HG03460 (cell line): ENCODE measurements around the gene PXDC1.
"Not testable (repeated sequence)": the region's sequence is repeated elsewhere in the genome, so short reads cannot be mapped to it uniquely, and the experiment has no call there.

ENCODE experiments used
- ATAC-seq: cut with Tn5 transposase; IDR thresholded peaks from one replicate; pipeline ENCODE4 v1.9.1; 2021; ENCODE audit not compliant: unreplicated experiment

The PXDC1 gene

DNA sequence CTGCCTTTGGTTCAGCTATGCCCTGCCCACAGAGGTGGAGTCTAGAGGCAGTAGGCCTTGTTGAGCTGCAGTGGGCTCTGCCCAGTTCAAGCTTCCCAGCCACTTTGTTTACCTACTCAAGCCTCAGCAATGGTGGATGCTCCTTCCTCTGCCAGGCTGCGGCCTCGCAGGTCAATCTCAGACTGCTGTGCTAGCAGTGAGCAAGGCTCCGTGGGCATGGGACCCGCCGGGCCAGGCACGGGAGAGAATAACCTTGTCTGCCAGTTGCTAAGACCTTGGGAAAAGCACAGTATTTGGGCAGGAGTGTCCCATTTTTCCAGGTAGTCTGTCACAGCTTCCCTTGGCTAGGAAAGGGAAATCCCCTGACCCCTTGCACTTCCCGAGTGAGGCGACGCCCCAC lies 73.8 kb downstream of the PXDC1 start:
- not testable (repeated sequence) for ATAC-seq

DNA sequence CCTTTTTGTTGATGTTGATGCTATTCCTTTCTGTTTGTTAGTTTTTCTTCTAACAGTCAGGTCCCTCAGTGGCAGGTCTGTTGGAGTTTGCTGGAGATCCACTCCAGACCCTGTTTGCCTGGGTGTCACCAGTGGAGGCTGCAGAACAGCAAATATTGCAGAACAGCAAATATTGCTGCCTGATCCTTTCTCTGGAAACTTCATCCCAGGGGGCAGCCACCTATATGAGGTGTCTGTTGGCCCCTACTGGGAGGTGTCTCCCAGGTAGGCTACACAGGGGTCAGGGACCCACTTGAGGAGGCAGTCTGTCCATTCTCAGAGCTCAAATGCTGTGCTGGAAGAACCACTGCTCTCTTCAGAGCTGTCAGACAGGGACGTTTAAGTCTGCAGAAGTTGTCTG lies 74.2 kb downstream of the PXDC1 start:
- ATAC-seq, result not testable (repeated sequence)
